Sigmoid colon (tissue), 3 donors: ENCODE measurements around the gene HMGCL.

Experiments used
- CTCF ChIP-seq, 4 experiments: fragments of 450-650 bp in 3 of 4; fragments of 200-600 bp in 1 of 4; IDR thresholded peaks; one replicate each; pipeline ENCODE4 v1.5.1; 2016 to 2019; ENCODE audit warnings: antibody characterized with exemption in 4 of 4, mild to moderate bottlenecking in 3 of 4, moderate library complexity in 2 of 4
- POLR2A ChIP-seq, 2 donors: fragments of 450-650 bp; IDR thresholded peaks; one replicate each; pipeline ENCODE4 v1.6.1; 2016; ENCODE audit warnings: antibody characterized with exemption in 2 of 2, mild to moderate bottlenecking in 2 of 2, moderate library complexity in 2 of 2

- no peak for TF ChIP-seq POLR2A (IDR thresholded peaks at IDR 0.05)
- TF ChIP-seq CTCF (IDR thresholded peaks at IDR 0.05) = no peak
Observed at GRCh38 chr1:23795676-23796465, 29.4 kb downstream of the HMGCL start.
